Activated CD4-positive, alpha-beta T cell treated with anti-CD3 and anti-CD28 coated beads, Interleukin-10, Interleukin-2, amounts not matched to agents 100 ng/mL and 50 ng/mL, durations not matched to agents 16 hours and 8 hours (primary cell): Measurements from ENCODE around the gene ATXN10.

Experiments used
- DNase-seq: peaks from one replicate; pipeline ENCODE4 v3.0.0-alpha.2; 2020

The ATXN10 gene

DNA sequence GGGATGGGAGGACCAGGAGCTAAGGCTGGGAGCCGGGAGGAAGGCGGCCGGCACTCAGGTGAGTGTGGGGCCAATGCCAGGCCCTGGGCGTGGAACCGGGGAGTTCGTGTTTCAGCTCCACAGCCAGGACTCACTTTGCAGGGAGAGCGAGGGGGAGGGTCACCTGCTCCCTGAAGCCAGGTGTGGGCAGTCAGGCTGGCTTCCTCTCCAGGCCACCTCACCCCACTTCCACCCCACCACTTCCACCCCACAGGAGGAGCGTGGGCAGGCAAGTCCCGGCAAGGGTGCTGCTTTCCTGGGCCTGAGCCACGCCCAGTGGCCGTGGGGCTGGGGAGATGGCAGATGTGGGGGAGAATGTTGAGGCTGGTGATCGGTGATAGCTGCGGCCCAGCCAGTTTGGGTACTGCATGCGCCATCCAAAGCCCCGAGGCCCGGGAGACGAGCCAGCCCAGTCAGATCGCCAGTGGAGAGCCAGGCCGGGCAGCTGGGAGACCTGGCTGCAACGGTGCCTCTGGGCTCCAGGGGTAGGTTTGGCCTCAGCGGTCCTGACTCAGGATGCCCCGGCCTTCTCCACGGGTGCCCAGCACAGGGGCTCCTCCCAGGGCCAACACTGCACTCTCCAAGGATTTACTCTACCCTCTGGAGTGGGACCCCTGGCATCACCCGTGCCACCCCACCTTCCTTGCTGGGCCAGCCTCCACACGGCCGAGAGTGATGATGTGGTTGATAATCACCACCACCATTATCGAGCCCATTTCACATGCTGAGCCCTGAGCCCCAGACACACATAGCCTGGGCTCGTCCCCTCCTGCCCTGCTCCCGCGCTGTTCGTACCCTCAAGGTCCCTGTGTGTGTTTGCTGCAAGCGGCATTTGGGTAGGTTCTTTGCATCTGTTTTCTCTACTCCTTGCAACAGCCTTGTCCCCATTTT, 211.5 kb downstream of the ATXN10 start:
- DNase-seq: no peak

- no peak for DNase-seq
Measured at GRCh38 chr22:45883811-45884170, 212.2 kb downstream of the ATXN10 start.

GRCh38 chr22:45884201-45885062, 212.8 kb downstream of the ATXN10 start:
- no peak for DNase-seq

GRCh38 chr22:45885171-45885840, 213.7 kb downstream of the ATXN10 start:
- DNase-seq: no peak

DNA sequence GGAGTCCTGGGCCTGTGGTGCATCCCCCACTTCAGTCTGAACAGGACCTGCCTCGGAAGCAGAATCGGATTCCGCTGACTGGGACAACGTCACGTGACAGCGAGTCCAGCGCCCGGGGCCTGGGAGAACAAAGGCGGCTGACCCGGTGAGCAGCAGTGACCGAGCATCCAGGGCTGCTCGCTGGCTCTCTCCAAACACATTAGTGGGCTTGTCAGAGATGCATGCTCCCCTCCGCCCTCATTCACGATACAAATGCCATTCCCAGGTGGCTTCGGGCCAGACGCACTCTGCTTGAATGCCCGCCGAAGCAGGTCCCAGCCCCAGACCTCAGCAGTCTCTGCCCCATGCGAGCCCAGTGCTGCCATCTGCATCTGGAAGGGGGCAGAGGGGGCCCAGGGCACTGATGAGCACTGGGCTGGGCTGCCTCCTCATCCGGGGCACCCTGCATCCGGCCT, 214.3 kb downstream of the ATXN10 start:
- no peak for DNase-seq

- DNase-seq: no peak
Measured at GRCh38 chr22:45886540-45886939, 214.9 kb downstream of the ATXN10 start.

DNA sequence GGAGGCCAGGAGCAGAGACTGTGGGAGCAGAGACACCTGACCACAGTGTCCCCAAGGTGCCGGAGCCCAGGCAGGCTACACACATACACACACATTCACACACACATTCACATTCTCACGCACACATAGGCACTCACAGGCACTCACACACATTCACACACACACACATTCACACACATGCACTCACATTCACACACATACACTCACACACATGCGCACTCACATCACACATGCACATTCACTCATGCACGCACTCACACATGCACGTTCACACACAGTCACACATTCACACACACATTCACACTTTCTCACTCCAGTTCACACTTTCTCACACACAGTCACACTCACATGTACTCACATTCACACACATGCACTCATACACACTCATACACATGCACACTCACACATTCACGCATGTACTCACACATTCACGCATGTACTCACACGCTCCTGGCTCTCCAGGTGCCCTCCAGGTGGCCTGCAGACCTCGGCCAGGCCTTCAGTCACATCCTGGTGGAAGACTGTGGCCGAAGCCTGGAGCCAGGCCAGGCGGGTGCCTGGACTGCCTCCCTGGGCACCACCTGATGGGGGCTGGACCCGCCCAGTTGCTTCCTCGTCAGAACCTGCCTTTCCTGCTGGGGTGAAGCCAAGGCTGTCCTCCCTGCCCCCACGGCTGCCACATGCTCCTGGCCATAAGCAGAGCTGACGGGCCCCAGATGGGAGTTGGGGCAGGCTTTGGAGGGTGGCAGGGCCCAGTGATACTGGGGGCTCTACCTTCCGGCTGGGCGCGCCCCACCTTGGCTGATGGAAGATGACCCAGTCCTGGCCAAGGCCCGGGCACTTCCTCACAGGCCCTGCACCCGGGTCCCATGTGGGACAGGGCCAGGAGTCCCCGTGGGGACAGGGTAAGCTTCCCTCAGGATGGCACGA, 215.8 kb downstream of the ATXN10 start:
- no peak for DNase-seq

- no peak for DNase-seq
Measured at GRCh38 chr22:45888221-45889092, 216.8 kb downstream of the ATXN10 start.

DNA sequence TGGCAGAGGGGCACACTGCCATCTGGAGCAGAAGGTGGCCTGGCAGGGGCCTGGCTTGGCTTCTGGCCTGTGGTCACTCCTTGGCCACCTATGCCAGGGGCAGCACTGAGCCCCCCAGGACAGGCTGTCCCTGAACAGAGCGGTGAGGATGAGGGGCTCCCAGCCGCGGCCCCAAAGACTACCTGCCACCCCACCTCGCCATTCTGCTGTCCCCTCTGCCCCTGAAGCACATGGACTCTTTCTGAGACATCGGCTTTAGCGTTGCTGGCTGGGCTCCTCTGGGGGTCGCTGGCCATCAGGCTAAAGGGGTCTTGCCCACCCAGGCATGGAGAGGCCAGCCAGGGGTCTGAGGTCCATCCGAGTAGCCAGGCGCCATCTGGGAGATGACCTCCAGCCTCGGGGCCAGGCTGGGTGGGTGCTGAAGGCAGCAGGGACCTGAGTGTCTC, 217.5 kb downstream of the ATXN10 start:
- DNase-seq: no peak

GRCh38 chr22:45889539-45890350, 218.1 kb downstream of the ATXN10 start:
- DNase-seq: no peak

- no peak for DNase-seq
Measured at GRCh38 chr22:45890351-45890635, 218.7 kb downstream of the ATXN10 start.

GRCh38 chr22:45891021-45891421, 219.4 kb downstream of the ATXN10 start:
- no peak for DNase-seq

GRCh38 chr22:45891471-45891995, 219.9 kb downstream of the ATXN10 start:
- DNase-seq: no peak

- no peak for DNase-seq
Measured at GRCh38 chr22:45891996-45892621, 220.5 kb downstream of the ATXN10 start.

DNA sequence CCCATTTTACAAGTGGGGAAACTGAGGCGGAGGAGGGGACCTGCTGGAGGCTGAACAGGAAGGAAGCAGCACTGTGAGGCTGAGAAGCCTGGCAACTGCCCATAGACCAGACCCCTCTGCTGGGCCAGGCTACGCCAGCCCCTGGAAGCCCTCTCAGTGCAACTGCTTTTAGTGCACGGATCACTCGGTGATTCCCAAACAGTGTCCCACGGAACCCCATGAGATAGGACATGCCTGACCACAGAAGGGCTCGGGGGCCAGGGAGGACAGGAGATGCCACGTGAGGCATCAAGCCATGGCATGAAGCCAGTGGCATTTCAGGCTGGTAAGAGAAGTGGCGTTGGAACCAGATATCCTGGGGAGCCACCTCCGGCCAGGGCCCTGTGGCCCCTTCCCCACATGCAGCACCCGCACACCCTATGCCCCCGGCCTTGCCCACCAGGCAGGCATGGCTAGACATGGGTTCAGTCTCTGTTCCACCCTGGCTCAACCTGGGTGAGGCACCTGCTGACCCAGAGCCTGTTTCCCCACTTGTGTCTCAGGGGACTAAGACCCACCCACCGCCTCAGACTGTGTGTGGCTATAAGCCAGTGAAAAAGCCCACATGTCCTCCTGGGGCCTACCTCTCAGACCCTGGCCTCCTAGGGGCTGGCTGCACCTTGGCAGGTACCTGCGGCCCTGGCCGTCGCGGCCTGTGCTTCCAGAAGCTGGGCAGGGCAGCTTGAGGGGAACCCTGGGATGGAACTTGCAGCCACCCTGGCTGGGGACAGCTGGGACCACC, 221.2 kb downstream of the ATXN10 start:
- DNase-seq: no peak

DNA sequence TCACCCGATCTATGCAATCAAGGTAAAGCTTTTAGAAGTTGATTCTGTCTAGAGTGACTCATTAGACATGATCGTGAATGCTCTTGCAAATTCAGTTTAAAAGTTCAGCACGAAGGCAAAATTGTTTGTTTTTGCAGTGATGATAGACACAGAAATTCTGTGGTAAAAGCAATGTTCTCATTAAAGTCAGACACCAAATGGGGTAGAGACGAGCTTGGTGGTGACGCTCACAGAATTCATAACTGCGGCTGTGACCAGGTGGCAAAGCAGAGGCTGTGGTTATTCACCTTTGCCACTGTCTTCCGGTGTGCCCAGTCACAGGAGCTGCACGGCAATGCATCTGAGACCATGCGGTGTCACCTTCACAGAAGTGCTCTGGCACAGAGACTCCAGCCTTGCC, 221.9 kb downstream of the ATXN10 start:
- no peak for DNase-seq
